Hepatocyte (in vitro differentiated cells): ENCODE results near the gene CD248. TPM values are rescaled to one million over a fixed set of nuclear protein-coding genes. Genes with fewer than 3 reads are reported as not detected.
"Not testable (repeated sequence)": the region's sequence is repeated elsewhere in the genome, so short reads cannot be mapped to it uniquely, and the experiment has no call there.

Experiments used
- DNase-seq: peaks from one replicate; pipeline ENCODE4 v3.0.0-alpha.2; 2016; ENCODE audit warnings: low spot score
- H2AFZ ChIP-seq: fragments of 200-600 bp; sonication (generic); 2 replicates; pipeline ENCODE4 v1.6.0; 2016; ENCODE audit warnings: antibody characterized with exemption, mild to moderate bottlenecking
- H3K27ac ChIP-seq: fragments of 200-600 bp; sonication (generic); 2 replicates; pipeline ENCODE4 v1.5.1; 2016; ENCODE audit warnings: mild to moderate bottlenecking
- H3K27me3 ChIP-seq: fragments of 200-600 bp; sonication (generic); 2 replicates; pipeline ENCODE4 v1.6.1; 2016
- H3K36me3 ChIP-seq: fragments of 200-600 bp; sonication (generic); replicated peaks from 2 replicates; pipeline ENCODE4 v1.5.1; 2016; ENCODE audit warnings: low read depth; ENCODE audit not compliant: insufficient read depth
- H3K4me1 ChIP-seq: fragments of 200-600 bp; sonication (generic); 2 replicates; pipeline ENCODE4 v1.5.1; 2016; ENCODE audit warnings: mild to moderate bottlenecking, moderate library complexity; ENCODE audit not compliant: insufficient read depth
- H3K4me2 ChIP-seq: fragments of 200-600 bp; sonication (generic); 2 replicates; pipeline ENCODE4 v1.6.0; 2016
- H3K4me3 ChIP-seq: fragments of 200-600 bp; sonication (generic); 2 replicates; pipeline ENCODE4 v1.5.1; 2016; ENCODE audit warnings: mild to moderate bottlenecking
- H3K79me2 ChIP-seq: fragments of 200-600 bp; sonication (generic); 2 replicates; pipeline ENCODE4 v1.6.0; 2017; ENCODE audit warnings: mild to moderate bottlenecking
- H3K9me2 ChIP-seq: fragments of 200-600 bp; sonication (generic); replicated peaks from 2 replicates; pipeline ENCODE4 v1.6.0; 2017; ENCODE audit warnings: mild to moderate bottlenecking; ENCODE audit not compliant: insufficient read depth
- H3K9me3 ChIP-seq: fragments of 200-600 bp; sonication (generic); 2 replicates; pipeline ENCODE4 v1.5.1; 2016; ENCODE audit warnings: low read depth, mild to moderate bottlenecking
- H4K20me1 ChIP-seq: fragments of 200-600 bp; sonication (generic); 2 replicates; pipeline ENCODE4 v1.6.0; 2016; ENCODE audit warnings: mild to moderate bottlenecking; ENCODE audit not compliant: insufficient read depth, poor library complexity, severe bottlenecking
- CTCF ChIP-seq: fragments of 200-600 bp; sonication (generic); IDR thresholded peaks from 2 replicates; pipeline ENCODE4 v1.5.1; 2016; ENCODE audit warnings: antibody characterized with exemption, mild to moderate bottlenecking; ENCODE audit not compliant: poor library complexity
- EZH2 ChIP-seq: fragments of 200-600 bp; sonication (generic); IDR thresholded peaks from 2 replicates; pipeline ENCODE4 v1.6.1; 2016; ENCODE audit warnings: antibody characterized with exemption, mild to moderate bottlenecking, borderline replicate concordance
- EZH2phosphoT487 ChIP-seq: fragments of 200-600 bp; sonication (generic); IDR thresholded peaks from one replicate; pipeline ENCODE4 v1.6.1; 2018; ENCODE audit warnings: antibody characterized with exemption, mild to moderate bottlenecking, low read depth, moderate library complexity; ENCODE audit not compliant: unreplicated experiment, severe bottlenecking
- WGBS: methylation state at CpG from one replicate; pipeline ENCODE4 v1.1.6; 2016; ENCODE audit warnings: low lambda C conversion rate; ENCODE audit errors: missing lambda C conversion rate; 5-methylcytosine and 5-hydroxymethylcytosine counted together
- polyA plus RNA-seq: library from polyadenylated mRNA; unstranded; fragments of >200 nt; fragmentation: Nextera tagmentation; extraction: Ambion mirVana; gene quantifications from 2 replicates; pipeline ENCODE4 v1.2.1, GENCODE V29; 2016
- total RNA-seq: library from RNA; depleted of rRNA; stranded (reverse); fragments of >200 nt; gene quantifications from 2 replicates; pipeline ENCODE4 v1.2.3, GENCODE V29; 2014

The CD248 gene
- total and polyA plus RNA-seq, 2 experiments from 2014 or later: 24.6 to 210 TPM

GRCh38 chr11:66323684-66324083 is 6.8 kb upstream of the CD248 start:
- WGBS: 100% methylated on average over 1 of the region's 1 CpG
- H3K9me2 ChIP-seq: no peaks in the 10 kb centered on the region
- no peaks in the 10 kb centered on the region for H3K79me2 ChIP-seq
- H3K27me3 ChIP-seq: no peaks in the 10 kb centered on the region
- TF ChIP-seq EZH2phosphoT487: no peak
- TF ChIP-seq CTCF: no peak
- TF ChIP-seq EZH2: no peak
- H3K4me3 ChIP-seq: no peak overlapping the region
- DNase-seq: no peak
- no peak overlapping the region for H3K27ac ChIP-seq
- no peaks in the 10 kb centered on the region for H4K20me1 ChIP-seq
- H3K9me3 ChIP-seq: no peaks in the 10 kb centered on the region
- peaks cover 50% of the 10 kb centered on the region for H3K4me1 ChIP-seq
- no peak overlapping the region for H3K4me2 ChIP-seq
- no peak overlapping the region for H2AFZ ChIP-seq
- H3K36me3 ChIP-seq: no peaks in the 10 kb centered on the region

DNA sequence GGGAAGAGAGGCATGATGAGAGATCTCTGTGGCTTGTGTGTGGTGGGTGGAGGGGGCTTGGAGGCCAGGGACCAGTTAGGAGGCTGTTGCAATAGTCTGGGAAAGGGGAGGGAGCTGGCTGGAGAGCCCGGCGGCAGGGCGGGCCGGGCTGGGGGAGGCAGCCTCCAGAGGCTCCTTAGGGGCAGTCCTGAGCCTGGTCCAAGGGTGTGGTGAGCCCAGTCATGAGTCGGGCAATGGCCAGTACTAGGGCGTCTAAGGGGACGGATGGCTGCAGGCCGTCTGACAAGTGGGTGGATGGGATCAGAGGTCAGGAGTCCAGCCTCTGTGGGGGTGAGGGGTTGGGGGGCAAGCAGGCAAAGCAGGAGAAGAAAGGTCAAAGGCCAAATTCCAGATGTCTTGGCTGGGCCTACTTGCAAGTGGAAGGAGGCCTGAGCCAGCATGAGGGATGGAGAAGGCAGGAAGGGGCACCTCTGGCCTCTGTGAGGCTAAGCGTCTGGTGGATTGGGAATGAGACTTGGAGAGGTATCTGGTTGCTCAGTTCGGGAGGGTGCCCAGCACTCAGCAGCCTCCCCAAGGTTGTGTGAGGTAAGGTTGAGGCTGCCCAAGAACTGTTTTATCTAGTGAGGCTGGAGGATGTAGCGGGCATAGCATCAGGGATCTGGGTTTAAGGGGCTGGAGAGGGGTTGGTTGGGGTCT is 6.0 kb upstream of the CD248 start:
- no peaks in the 10 kb centered on the region for H3K36me3 ChIP-seq
- H3K4me1 ChIP-seq: peaks cover 50% of the 10 kb centered on the region
- no peak for DNase-seq
- H4K20me1 ChIP-seq: no peaks in the 10 kb centered on the region
- no peaks in the 10 kb centered on the region for H3K9me2 ChIP-seq
- H3K27me3 ChIP-seq: no peaks in the 10 kb centered on the region
- H3K4me3 ChIP-seq: no peak overlapping the region
- no peak overlapping the region for H2AFZ ChIP-seq
- no peak overlapping the region for H3K4me2 ChIP-seq
- no peaks in the 10 kb centered on the region for H3K79me2 ChIP-seq
- 86% methylated on average over 11 of the region's 11 CpGs for WGBS
- TF ChIP-seq EZH2: no peak
- no peak for TF ChIP-seq CTCF
- TF ChIP-seq EZH2phosphoT487: no peak
- no peaks in the 10 kb centered on the region for H3K9me3 ChIP-seq
- H3K27ac ChIP-seq: no peak overlapping the region

GRCh38 chr11:66321606-66322005 is 4.8 kb upstream of the CD248 start:
- H3K27ac ChIP-seq: no peak overlapping the region
- no peaks in the 10 kb centered on the region for H4K20me1 ChIP-seq
- peaks cover 46% of the 10 kb centered on the region for H3K4me1 ChIP-seq
- H3K4me3 ChIP-seq: no peak overlapping the region
- no peaks in the 10 kb centered on the region for H3K9me2 ChIP-seq
- H3K9me3 ChIP-seq: no peaks in the 10 kb centered on the region
- no peaks in the 10 kb centered on the region for H3K27me3 ChIP-seq
- DNase-seq: no peak
- peaks cover 2% of the 10 kb centered on the region for H3K79me2 ChIP-seq
- 87% methylated on average over 4 of the region's 4 CpGs for WGBS
- H3K4me2 ChIP-seq: no peak overlapping the region
- TF ChIP-seq EZH2 (no peak), CTCF (no peak), EZH2phosphoT487 (no peak)
- H3K36me3 ChIP-seq: no peaks in the 10 kb centered on the region
- no peak overlapping the region for H2AFZ ChIP-seq

DNA sequence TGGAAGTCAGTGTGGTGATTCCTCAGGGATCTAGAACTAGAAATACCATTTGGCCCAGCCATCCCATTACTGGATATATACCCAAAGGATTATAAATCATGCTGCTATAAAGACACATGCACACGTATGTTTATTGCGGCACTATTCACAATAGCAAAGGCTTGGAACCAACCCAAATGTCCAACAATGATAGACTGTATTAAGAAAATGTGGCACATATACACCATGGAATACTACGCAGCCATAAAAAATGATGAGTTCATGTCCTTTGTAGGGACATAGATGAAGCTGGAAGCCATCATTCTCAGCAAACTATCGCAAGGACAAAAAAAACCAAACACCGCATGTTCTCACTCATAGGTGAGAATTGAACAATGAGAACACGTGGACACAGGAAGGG is 3.9 kb upstream of the CD248 start:
- WGBS: 96% methylated on average over 6 of the region's 6 CpGs

GRCh38 chr11:66320289-66320688 is 3.4 kb upstream of the CD248 start:
- not testable (repeated sequence) for H3K4me2 ChIP-seq, H2AFZ ChIP-seq, H3K27me3 ChIP-seq, DNase-seq, H4K20me1 ChIP-seq, H3K9me2 ChIP-seq, H3K36me3 ChIP-seq, H3K9me3 ChIP-seq, H3K27ac ChIP-seq, H3K4me3 ChIP-seq
- Histone ChIP-seq H3K79me2 (peaks cover 15% of the 10 kb centered on the region), H3K4me1 (peaks cover 33% of the 10 kb centered on the region)
- 92% methylated on average over 2 of the region's 2 CpGs for WGBS

More for the DNA sequence above, 3.9 kb upstream of the CD248 start:
- not testable (repeated sequence) for H3K4me2 ChIP-seq, H4K20me1 ChIP-seq, H3K4me3 ChIP-seq, DNase-seq, H3K9me2 ChIP-seq, H3K27ac ChIP-seq, H2AFZ ChIP-seq, H3K27me3 ChIP-seq, H3K36me3 ChIP-seq, H3K9me3 ChIP-seq
- peaks cover 38% of the 10 kb centered on the region for H3K4me1 ChIP-seq
- H3K79me2 ChIP-seq: peaks cover 11% of the 10 kb centered on the region
